ENCODE data around the gene PLXDC2.
"Not testable (repeated sequence)": the region's sequence is repeated elsewhere in the genome, so short reads cannot be mapped to it uniquely, and the experiment has no call there.

The PLXDC2 gene

DNA sequence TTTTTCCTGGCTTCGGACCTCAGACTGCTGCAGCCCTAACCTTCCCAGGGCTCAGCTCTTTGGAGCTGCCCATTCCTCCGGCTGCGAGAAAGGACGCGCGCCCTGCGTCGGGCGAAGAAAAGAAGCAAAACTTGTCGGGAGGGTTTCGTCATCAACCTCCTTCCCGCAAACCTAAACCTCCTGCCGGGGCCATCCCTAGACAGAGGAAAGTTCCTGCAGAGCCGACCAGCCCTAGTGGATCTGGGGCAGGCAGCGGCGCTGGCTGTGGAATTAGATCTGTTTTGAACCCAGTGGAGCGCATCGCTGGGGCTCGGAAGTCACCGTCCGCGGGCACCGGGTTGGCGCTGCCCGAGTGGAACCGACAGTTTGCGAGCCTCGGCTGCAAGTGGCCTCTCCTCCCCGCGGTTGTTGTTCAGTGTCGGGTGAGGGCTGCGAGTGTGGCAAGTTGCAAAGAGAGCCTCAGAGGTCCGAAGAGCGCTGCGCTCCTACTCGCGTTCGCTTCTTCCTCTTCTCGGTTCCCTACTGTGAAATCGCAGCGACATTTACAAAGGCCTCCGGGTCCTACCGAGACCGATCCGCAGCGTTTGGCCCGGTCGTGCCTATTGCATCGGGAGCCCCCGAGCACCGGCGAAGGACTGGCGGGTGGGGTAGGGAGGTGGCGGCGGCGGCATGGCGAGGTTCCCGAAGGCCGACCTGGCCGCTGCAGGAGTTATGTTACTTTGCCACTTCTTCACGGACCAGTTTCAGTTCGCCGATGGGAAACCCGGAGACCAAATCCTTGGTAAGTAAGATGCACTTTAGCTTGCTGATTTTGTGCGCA lies at the start of gene PLXDC2:
Gene PLXDC2, plus strand, starts transcription at position 22 of the 820 bp plus-strand sequence.
- no peak for DNase-seq

DNA sequence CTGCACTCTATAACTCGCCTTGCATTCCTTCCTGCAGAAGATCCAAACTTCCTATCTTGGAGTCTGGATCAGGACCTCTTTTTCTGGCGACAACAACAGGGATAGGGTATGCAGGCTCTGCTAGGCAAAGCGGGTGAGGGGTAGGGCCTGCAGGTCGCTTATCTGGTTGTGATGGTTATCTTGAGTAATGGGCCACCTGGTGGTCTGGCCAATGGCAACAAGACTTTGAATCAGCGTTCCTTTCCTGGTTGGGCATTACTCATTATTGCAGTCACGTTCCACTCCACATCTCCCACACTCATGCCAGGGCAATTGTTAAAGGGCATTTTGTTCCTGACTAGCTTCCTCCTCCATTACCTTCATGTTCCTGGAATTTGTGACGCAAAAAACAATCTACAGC lies 48.4 kb upstream of the PLXDC2 start:
- DNase-seq = no peak

DNA sequence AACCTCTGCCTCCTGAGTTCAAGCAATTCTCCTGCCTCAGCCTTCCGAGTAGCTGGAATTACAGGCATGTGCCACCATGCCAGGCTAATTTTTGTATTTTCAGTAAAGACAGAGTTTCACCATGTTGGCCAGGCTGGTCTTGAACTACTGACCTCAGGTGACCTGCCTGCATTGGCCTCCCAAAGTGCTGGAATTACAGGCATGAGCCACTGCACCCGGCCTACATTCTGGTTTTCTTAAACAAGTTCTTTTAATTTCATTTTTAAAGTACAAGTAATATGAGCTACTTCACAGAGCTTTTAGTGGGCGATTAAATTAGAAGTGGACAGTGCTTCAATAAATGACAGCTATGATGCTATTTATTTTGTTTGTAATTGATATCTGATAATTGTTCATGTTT lies 46.4 kb upstream of the PLXDC2 start:
- DNase-seq = not testable (repeated sequence)

DNA sequence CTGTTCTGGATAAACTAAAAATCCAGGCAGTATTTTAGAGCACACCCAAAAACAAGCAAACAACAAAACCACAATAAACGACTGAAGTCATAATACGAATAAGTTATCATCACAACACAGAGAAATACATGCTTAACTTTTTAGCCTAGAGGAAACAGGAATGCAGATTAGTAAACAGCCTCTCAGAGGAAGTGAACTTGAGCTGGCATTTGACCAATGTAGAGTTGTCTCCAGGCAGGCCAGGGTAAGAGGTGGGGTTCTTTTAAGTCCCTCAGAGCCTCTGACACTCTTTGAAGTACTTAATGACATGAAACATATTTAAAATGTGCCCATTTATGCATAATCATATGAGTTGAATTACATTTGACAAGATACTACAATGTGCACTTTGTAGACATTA lies 43.3 kb upstream of the PLXDC2 start:
- no peak for DNase-seq

DNA sequence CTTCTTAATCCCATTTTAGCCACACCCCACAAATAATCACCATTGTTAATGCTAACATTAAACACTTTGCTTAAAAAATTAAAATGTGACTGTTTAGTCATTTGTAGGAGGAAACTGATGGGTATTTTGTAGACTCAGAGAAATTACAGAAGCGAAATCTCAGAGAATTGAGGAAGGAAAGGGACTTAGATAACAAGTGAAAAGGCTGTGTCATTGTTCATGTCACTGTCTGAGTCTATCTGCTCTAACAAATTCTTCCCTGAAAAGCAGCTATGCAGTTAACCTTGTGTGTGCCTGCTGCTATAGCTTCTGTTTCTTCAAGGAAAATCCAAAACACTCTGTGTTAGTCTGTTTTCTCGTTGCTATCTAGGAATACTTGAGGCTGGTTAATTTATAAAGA lies 40.9 kb upstream of the PLXDC2 start:
- peak; percentile 0 for DNase-seq

DNA sequence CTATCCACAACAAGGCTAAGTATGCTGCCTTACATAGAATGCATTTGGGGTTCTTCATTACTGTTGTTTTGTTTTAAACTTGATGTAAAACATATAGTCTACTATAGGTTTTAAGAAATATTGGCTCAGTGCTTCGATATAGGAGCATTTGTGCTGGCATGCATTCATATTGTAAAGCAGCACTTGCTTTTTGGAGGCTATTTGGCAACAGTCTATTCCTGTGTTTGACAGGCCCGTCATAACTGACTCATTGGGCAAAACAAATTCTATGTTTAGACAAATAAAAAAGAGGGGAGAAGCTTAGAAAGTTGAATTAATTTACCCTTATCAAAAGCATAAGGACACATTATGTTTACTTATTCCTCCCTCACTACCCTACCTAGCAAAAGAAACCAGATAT lies 38.4 kb upstream of the PLXDC2 start:
- no peak for DNase-seq

DNA sequence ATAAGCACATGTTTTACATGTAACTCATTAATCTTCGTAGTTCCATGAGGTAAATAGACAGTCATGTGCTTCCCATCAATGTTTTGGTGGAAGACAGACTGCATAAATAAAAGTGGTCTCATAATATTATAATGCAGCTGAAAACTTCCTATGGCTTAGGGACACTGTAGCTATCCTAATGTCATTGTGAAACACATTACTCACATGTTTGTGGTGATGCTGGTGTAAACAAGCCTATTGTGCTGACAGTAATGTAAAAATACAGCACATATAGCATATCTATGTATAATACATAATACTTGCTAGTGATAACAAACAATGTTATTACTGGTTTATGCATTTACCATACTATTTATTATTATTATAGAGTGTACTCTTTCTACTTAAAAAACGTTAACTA lies 37.2 kb upstream of the PLXDC2 start:
- no peak for DNase-seq

DNA sequence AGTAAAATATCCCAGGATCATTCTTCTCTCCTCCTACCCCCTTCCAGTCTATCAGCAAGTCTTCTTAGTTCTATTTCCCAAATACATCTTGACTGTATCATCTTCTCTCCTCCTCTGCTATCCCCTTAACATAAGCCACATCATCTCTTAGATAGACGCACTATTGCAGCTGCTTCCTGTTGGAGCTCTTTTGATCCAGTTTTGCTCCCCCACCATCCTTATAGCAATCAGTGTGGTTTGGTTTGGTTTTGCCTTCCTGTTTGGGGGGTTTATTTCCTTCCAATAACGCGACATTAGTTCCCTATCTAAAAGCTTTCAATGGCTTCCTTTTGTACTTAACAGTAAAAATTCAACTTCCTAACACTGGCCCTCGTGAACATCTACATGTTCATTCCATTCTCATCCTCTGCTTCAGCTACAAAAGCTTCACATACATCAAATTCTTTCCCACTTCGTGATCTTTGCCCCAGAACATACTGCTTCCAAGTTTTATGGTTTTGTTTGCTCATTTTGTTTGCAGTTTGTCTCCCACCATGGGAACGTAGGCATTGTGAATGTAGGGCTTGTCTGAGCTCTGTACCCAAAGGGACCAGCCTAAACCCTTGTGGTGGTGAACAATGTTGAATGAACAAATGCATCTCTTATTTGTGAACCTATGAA lies 33.7 kb upstream of the PLXDC2 start:
- no peak for DNase-seq

DNA sequence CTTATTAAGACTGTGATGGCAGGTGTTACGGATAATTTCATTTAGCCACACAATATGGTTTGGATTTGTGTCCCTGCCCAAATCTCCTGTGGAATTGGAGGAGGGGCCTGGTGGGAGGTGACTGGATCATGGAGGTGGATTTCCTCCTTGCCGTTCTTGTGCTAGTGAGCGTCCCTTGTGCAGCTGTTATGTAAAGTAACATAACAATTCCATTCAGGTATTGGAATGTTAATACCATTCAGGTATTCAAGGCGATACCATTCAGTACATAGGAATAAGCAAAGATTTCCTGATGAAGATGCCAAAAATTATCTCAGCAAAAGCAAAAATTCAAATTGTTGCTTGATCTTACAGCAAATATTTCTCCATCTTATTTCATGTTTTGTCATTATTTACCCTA lies 32.5 kb upstream of the PLXDC2 start:
- DNase-seq = no peak

DNA sequence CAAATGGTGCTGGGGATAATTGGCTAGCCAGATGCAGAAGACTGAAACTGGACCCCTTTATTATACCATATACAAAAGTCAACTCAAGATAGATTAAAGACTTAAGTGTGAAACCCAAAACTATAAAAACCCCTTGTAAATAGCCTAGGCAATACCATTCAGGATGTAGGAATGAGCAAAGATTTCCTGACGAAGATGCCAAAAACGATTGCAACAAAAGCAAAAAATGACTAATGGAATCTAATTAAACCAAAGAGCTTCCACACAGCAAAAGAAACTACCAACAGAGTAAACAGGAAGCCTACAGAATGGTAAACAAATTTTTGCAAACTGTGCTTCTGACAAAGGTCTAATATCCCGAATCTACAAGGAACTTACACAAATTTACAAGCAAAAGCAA lies 30.9 kb upstream of the PLXDC2 start:
- DNase-seq = no peak

DNA sequence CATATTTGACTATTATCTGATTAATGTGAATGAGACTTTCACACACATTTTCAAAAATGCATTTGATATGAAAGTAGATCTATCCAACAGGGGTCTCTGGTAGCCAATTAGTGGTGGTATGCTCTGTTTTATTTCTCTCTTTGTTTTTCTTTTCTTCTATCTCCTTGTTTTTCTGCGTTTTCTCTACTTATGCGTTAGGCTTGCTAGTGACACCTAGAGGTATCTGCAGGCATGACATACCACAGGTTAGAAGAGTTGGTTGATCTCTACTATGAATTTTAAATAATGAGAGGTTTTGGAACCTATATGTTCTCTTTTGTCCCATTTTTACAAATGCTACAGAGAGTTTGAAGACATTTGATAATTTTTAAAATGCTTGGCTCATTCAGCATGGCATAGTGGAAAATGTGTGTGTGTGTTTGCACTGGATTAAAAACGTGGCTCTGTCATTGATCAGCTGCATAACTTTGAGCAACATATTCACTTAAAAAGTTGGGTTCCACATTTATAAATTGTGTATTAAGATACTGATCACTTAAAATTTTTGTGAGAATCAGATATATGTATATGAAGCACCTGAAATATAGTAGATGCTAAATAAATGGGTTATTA lies 28.1 kb upstream of the PLXDC2 start:
- DNase-seq = no peak

DNA sequence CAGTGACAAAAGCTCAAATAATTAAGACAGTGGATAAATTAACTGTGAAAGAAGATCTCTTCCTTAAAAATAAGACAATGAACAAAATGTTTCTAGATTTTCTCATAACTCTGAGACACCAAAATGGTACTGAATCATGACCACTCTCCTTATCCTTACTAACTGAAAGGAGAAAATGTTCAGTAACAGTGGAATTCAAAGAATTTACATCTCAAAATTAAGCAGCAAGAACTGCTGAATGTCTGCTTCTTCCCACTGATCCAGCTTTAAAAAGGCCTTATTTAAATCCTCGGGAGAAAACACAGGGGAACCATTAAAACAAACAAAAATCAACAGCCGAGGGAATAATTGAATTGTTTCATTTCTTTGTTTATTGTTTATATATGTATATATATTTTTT lies 27.3 kb upstream of the PLXDC2 start:
- no peak for DNase-seq

DNA sequence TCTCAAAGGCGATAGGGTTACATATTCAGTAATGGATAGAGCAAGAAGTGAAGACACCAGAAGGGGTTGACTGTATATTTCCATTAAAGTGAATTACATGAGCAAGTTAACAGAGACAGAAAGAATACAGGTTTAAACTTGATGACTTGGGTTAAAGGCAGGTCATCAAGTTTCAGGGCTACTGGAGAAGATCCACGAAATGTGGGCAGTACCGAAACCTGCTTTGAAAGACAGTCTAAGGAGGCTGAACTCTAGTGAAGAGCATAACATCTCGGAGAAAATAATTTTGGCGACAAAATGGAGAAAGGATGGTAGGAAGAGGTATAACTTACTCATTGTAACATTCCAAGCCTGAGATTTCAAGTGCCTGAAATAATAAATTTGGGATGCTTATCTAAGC lies 26.6 kb upstream of the PLXDC2 start:
- DNase-seq = no peak

DNA sequence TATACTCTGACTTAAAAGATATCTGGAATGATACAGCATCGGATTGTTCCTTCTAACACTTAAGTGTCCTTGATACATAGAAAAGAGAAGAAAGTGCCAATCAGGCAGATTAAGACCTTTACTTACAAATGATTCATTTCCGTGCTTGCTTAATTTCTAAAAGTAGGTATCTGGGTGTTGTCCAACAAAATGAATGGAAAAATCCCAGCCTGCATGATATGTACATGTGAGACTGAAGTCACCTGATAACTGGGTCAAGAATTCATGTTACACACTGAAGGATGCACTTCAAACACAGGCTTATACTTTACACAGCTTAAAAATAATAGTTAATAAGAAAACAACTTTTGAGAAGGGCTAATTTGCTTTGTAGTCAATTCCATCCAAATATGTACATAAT lies 25.2 kb upstream of the PLXDC2 start:
- DNase-seq = no peak

DNA sequence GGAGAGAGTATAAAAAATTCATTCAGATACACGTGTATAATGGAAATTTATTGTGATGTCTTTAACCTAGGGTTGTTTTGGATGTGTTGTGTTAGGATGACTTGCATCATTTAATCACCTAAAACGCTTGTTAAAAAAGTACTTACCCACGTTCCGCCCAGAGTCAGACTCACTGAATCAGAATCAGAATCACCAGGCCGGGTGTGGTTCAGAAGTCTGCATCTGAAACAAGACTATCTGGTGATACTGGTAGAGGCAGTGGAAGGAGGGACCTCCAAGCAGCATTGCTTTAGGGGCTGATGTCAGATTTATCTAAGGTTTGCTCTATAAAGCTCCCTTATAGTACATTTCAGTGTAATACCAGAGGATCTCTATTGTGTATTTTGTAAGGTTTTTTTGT lies 20.5 kb upstream of the PLXDC2 start:
- DNase-seq = no peak

DNA sequence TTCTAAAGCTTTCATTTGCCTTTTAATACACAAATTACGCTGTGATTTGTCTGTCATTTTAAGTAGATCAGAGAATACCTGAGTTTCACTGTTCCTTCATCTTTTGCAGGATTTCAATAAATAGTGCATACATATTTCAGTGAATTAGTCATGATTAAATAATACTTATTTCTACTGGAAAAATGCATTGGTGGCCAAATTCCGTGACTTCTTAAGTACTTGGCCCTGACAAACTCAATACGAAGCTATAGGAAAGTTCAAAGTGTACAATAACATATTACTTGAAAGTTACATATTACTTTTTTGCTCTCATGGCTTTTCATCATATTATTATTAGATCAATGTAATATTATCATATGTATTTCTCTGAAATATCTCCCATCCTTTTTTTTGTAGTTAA lies 16.1 kb upstream of the PLXDC2 start:
- no peak for DNase-seq

DNA sequence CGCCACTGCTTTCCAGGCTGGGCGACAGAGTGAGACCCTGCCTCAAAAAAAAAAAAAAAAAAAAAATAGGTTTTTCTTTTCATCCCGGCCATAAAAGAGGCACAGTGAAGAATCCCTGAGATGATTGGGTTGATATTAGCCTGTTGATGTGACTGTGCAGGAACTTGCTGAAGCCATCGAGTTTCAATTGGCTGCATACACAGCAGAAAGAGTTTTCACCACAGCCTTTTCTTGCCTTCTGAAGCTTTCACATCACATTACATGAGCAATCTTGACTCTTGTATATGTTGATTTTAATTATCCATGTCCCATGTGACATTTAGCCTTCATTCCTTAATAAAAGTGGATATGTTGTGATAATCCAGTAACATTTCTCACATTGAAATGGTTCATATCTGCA lies 14.9 kb upstream of the PLXDC2 start:
- no peak for DNase-seq

DNA sequence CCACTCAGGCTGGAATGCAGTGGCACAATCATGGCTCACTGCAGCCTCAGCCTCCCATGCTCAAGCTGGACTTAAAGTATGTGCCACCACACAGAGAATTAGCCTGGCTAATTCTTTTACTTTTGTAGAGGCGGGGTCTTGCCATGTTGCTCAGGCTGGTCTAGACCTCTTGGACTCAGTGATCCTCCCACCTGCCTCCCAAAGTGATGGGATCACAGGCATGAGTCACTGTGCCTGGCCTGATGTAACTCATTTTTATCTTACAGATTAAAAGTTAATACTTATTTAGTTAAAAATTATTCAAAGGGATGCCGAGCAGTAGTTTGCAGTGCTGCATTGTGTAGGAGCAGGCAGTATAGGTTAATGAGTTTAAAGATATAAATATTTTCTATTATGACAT lies 12.6 kb upstream of the PLXDC2 start:
- DNase-seq = no peak

DNA sequence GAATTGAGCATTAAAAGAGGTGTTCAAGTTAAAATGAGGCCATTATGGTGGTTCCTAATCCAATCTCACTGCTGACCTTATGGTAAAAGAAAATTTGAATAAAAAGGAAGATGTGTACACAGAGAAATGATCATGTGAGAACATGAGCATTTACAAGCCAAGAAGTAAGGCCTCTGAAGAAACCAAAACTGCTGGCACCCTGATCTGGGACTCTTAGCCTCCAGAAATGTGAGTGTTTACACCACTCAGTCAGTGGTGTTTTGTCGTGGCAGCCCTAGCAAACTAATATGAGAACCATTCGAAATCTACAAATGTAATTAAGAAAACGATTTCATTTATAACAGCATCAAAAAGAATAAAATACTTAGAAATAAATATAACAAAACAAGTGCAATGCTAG lies 6.8 kb upstream of the PLXDC2 start:
- no peak for DNase-seq

DNA sequence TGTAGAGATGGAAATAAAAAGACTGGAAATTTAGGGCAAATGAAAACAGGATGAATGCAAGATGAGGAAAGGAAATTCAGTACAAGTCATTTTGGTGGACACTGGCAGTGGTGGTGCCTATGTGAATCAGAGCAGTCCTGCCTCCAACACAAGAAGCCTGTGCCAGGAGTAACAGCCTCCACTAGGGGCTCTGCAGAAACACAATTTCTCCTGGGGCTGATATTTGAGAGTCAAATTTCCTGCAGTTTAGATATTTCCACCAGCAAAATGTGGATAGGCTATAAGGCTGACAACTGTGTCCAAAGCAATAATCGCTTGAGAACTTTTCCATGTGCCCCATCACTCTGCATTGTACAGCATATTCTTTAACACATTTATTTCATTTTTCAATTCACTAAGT lies 4.7 kb upstream of the PLXDC2 start:
- no peak for DNase-seq

DNA sequence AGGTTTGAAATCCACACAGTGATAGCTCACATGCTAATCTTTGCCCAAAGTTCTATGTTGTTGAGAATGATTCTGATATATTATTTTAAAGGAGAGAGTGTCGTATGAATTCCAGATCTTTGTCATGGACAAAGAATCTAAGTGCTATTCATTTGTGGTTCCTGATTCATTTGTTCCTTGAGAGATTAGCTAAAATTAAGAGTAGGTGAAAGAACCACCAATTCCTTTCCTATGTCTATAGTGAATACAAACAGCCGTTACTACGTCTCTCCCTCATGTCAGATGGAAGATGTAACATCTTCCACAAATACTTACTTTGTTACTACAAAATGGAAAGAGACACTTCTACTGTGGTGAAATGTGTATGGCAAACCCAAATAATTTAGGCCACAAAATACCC lies 3.3 kb upstream of the PLXDC2 start:
- DNase-seq = no peak

DNA sequence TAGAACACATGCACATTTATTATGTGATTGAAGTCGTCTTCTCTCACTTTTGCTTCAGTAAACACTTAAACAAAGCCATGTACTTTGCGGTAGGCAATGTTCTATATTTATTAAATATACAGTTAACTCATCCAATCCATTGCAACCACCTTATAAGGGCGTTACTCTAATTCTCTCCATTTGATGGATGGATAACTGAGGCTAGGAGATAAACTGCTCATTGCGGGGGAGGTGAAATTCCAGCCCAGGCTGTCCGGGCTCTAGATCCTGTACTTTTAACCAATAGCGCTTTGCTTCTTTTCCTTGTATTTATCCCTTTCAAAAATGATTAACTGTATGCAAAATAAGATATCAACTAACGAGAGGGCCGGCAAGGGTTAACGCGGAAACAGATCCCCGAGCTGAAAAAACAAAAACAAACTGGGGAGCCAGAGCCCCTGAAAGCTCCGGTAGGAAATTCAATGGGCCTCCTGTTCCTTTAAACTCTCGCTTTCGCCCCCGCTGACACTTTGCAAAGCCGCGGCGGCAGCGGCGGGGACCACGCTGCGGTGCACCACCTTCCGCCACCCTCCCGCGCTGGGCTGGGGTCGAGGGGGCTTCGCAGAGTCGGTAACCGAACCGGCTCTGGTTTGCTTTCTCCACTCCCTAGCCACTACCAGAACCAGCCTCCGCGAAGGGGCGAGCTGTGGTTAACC lies 1.0 kb upstream of the PLXDC2 start:
- no peak for DNase-seq

DNA sequence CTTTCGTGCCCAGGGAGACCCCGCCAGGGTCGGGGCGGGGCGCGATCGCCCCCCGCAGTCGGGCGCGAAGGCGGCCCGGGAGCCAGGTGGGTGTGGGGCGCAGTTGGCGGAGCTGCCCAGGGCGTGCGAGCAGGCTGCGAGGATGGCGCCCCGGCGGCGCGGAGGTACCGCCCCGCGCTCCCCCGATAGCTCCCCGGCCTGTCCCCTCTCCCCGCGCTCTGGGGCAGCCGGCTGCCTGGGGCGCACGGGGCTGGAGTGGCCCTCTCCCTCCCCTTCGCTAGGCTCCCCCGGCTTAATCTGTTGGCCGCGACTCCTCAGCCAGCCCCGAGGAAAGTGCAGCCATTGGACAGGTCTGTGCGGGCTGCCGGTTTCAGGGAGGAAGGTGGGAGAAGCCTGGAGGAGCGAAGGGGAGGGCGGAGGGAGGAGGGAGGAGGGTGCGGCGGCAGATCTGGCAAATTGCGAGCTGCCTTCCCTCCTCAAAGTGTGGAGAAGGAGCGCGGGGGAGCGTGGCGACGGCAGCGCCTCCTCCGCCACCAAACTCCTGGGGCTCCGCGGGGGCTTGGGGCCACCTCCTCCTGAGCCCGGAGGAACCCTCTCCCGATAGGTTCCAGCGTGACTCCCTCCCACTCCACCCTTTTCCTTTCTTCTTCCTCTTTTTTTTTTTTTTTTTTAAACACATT lies 361 bp upstream of the PLXDC2 start:
- no peak for DNase-seq

Measured in CD4-positive, alpha-beta T cell treated with Interleukin-21 for 1 hour (primary cell).